Naive B cell (primary cell): ENCODE measurements around the gene RXFP3. TPM values are rescaled to one million over a fixed set of nuclear protein-coding genes. Genes with fewer than 3 reads are reported as not detected.
"Not testable (repeated sequence)": the region's sequence is repeated elsewhere in the genome, so short reads cannot be mapped to it uniquely, and the experiment has no call there.

Experiments used
- ATAC-seq, 2 donors: fragments of 150-1000 bp; cut with Tn5 transposase; 2 replicates each; pipeline ENCODE4 v1.10.0; 2021; ENCODE audit warnings: low read depth in 2 of 2, mild to moderate bottlenecking in 2 of 2, moderate library complexity in 2 of 2
- DNase-seq: peaks from one replicate; pipeline ENCODE4 v3.0.0; 2022
- H3K27ac Mint-ChIP-seq, 6 donors: one replicate each; pipeline ENCODE4 v1.8.0; 2020 to 2022; ENCODE audit warnings: mild to moderate bottlenecking in 6 of 6, mixed read lengths in 6 of 6, moderate library complexity in 5 of 6, inconsistent platforms in 2 of 6
- H3K27me3 Mint-ChIP-seq, 3 donors: one replicate each; pipeline ENCODE4 v1.8.0; 2021 to 2022; ENCODE audit warnings: mixed read lengths in 3 of 3, mild to moderate bottlenecking in 1 of 3
- H3K36me3 Mint-ChIP-seq, 2 donors: one replicate each; pipeline ENCODE4 v1.8.0; 2020 to 2022; ENCODE audit warnings: mixed read lengths in 2 of 2, inconsistent platforms in 1 of 2, mild to moderate bottlenecking in 1 of 2
- H3K4me1 Mint-ChIP-seq, 3 donors: one replicate each; pipeline ENCODE4 v1.8.0; 2020 to 2022; ENCODE audit warnings: mixed read lengths in 3 of 3, inconsistent platforms in 1 of 3, mild to moderate bottlenecking in 1 of 3, moderate library complexity in 1 of 3
- H3K4me3 Mint-ChIP-seq, 8 donors: one replicate each; pipeline ENCODE4 v1.8.0; 2020 to 2022; ENCODE audit warnings: mild to moderate bottlenecking in 8 of 8, mixed read lengths in 8 of 8, moderate library complexity in 8 of 8, inconsistent platforms in 2 of 8
- H3K9me3 Mint-ChIP-seq, 7 donors: one replicate each; pipeline ENCODE4 v1.8.0; 2020 to 2022; ENCODE audit warnings: mixed read lengths in 7 of 7, mild to moderate bottlenecking in 5 of 7, inconsistent platforms in 2 of 7, moderate library complexity in 1 of 7
- polyA plus RNA-seq, 6 donors: library from polyadenylated mRNA; unstranded; fragments of 300-500 nt; fragmentation: Illumina TruSeq; gene quantifications; one replicate each; pipeline ENCODE4 v1.2.3, GENCODE V29; 2021; ENCODE audit warnings: low read depth in 6 of 6

Gene RXFP3
- polyA plus RNA-seq, 6 donors from 2014 or later: not detected

GRCh38 chr5:33914844-33915243 lies 21.3 kb upstream of the RXFP3 start:
- DNase-seq, H3K27ac Mint-ChIP-seq, H3K4me3 Mint-ChIP-seq, ATAC-seq, H3K4me1 Mint-ChIP-seq: not testable (repeated sequence)
- peaks cover 0 to 15% of the 10 kb centered on the region in 2 donors for H3K36me3 Mint-ChIP-seq
- peaks cover 8 to 16% (median 14%) of the 10 kb centered on the region in 3 donors for H3K27me3 Mint-ChIP-seq
- peaks cover 27 to 53% (median 40%) of the 10 kb centered on the region in 7 donors for H3K9me3 Mint-ChIP-seq

- no peak overlapping the region for H3K4me3 Mint-ChIP-seq
- peaks cover 18 to 27% (median 26%) of the 10 kb centered on the region in 3 donors for H3K27me3 Mint-ChIP-seq
- DNase-seq (no peak), ATAC-seq (no peak)
- H3K27ac Mint-ChIP-seq: no peak overlapping the region
- H3K36me3 Mint-ChIP-seq: peaks cover 0 to 5% of the 10 kb centered on the region in 2 donors
- H3K4me1 Mint-ChIP-seq: no peaks in the 10 kb centered on the region
- H3K9me3 Mint-ChIP-seq: peaks cover 17 to 41% (median 27%) of the 10 kb centered on the region in 7 donors
Measured at GRCh38 chr5:33921002-33921401, 15.2 kb upstream of the RXFP3 start.

- peaks cover 9 to 23% (median 20%) of the 10 kb centered on the region in 3 donors for H3K27me3 Mint-ChIP-seq
- no peak overlapping the region for H3K27ac Mint-ChIP-seq
- H3K9me3 Mint-ChIP-seq: peaks cover 0 to 6% (median under 1%) of the 10 kb centered on the region in 7 donors
- ATAC-seq (no peak), DNase-seq (no peak)
- no peaks in the 10 kb centered on the region for H3K36me3 Mint-ChIP-seq
- H3K4me1 Mint-ChIP-seq: no peaks in the 10 kb centered on the region
- H3K4me3 Mint-ChIP-seq: no peak overlapping the region
Measured at GRCh38 chr5:33925278-33925677, 10.9 kb upstream of the RXFP3 start.

GRCh38 chr5:33927685-33928084 lies 8.5 kb upstream of the RXFP3 start:
- ATAC-seq: no peak
- peaks cover 8 to 24% (median 19%) of the 10 kb centered on the region in 3 donors for H3K27me3 Mint-ChIP-seq
- no peak overlapping the region for H3K27ac Mint-ChIP-seq
- no peaks in the 10 kb centered on the region for H3K9me3 Mint-ChIP-seq
- no peaks in the 10 kb centered on the region for H3K36me3 Mint-ChIP-seq
- no peaks in the 10 kb centered on the region for H3K4me1 Mint-ChIP-seq
- H3K4me3 Mint-ChIP-seq: no peak overlapping the region
- no peak for DNase-seq

- Mint-ChIP-seq H3K36me3 (no peaks in the 10 kb centered on the region), H3K27me3 (peaks cover 8 to 18% (median 16%) of the 10 kb centered on the region in 3 donors), H3K4me3 (no peak overlapping the region), H3K27ac (no peak overlapping the region), H3K4me1 (no peaks in the 10 kb centered on the region), H3K9me3 (no peaks in the 10 kb centered on the region)
- ATAC-seq (no peak), DNase-seq (no peak)
Measured at GRCh38 chr5:33928283-33928682, 7.9 kb upstream of the RXFP3 start.

- Mint-ChIP-seq H3K27ac (no peak overlapping the region), H3K4me1 (peaks cover 0 to 13% (median 5%) of the 10 kb centered on the region in 3 donors), H3K4me3 (no peak overlapping the region), H3K27me3 (peaks cover 14 to 17% (median 16%) of the 10 kb centered on the region in 3 donors), H3K9me3 (no peaks in the 10 kb centered on the region), H3K36me3 (no peaks in the 10 kb centered on the region)
- DNase-seq: no peak
- ATAC-seq: no peak
Measured at GRCh38 chr5:33929925-33930690, 6.1 kb upstream of the RXFP3 start.

- peaks cover 0 to 16% (median 5%) of the 10 kb centered on the region in 3 donors for H3K4me1 Mint-ChIP-seq
- no peaks in the 10 kb centered on the region for H3K9me3 Mint-ChIP-seq
- no peak overlapping the region for H3K4me3 Mint-ChIP-seq
- peaks cover 17 to 26% (median 24%) of the 10 kb centered on the region in 3 donors for H3K27me3 Mint-ChIP-seq
- DNase-seq (no peak), ATAC-seq (no peak)
- H3K36me3 Mint-ChIP-seq: no peaks in the 10 kb centered on the region
- no peak overlapping the region for H3K27ac Mint-ChIP-seq
Measured at GRCh38 chr5:33931136-33931535, 5.0 kb upstream of the RXFP3 start.

GRCh38 chr5:33933723-33934169 lies 2.4 kb upstream of the RXFP3 start:
- Mint-ChIP-seq H3K9me3 (no peaks in the 10 kb centered on the region), H3K4me3 (no peak overlapping the region), H3K27ac (no peak overlapping the region), H3K27me3 (peaks cover 37 to 48% (median 40%) of the 10 kb centered on the region in 3 donors), H3K4me1 (peaks cover 0 to 18% (median 5%) of the 10 kb centered on the region in 3 donors), H3K36me3 (no peaks in the 10 kb centered on the region)
- no peak for ATAC-seq
- no peak for DNase-seq

- H3K4me1 Mint-ChIP-seq: peaks cover 0 to 18% (median 5%) of the 10 kb centered on the region in 3 donors
- H3K27me3 Mint-ChIP-seq: peaks cover 41 to 52% (median 42%) of the 10 kb centered on the region in 3 donors
- no peak overlapping the region for H3K4me3 Mint-ChIP-seq
- no peak overlapping the region for H3K27ac Mint-ChIP-seq
- DNase-seq (no peak), ATAC-seq (no peak)
- no peaks in the 10 kb centered on the region for H3K9me3 Mint-ChIP-seq
- no peaks in the 10 kb centered on the region for H3K36me3 Mint-ChIP-seq
Measured at GRCh38 chr5:33934176-33934575, 2.0 kb upstream of the RXFP3 start.

GRCh38 chr5:33936004-33936380 lies 194 bp upstream of the RXFP3 start:
- Mint-ChIP-seq H3K27me3 (peaks cover 54 to 70% (median 57%) of the 10 kb centered on the region in 3 donors), H3K4me3 (no peak overlapping the region), H3K27ac (no peak overlapping the region), H3K9me3 (no peaks in the 10 kb centered on the region), H3K4me1 (peaks cover 0 to 18% (median 5%) of the 10 kb centered on the region in 3 donors), H3K36me3 (no peaks in the 10 kb centered on the region)
- DNase-seq: no peak
- peak in 1 of 2 donors; percentile 41 for ATAC-seq

- ATAC-seq (no peak), DNase-seq (no peak)
- H3K9me3 Mint-ChIP-seq: no peaks in the 10 kb centered on the region
- no peak overlapping the region for H3K27ac Mint-ChIP-seq
- H3K36me3 Mint-ChIP-seq: no peaks in the 10 kb centered on the region
- H3K4me3 Mint-ChIP-seq: no peak overlapping the region
- H3K4me1 Mint-ChIP-seq: peaks cover 0 to 18% (median 5%) of the 10 kb centered on the region in 3 donors
- H3K27me3 Mint-ChIP-seq: peaks cover 54 to 70% (median 61%) of the 10 kb centered on the region in 3 donors
Measured at GRCh38 chr5:33937017-33937706, 976 bp downstream of the RXFP3 start.

GRCh38 chr5:33937707-33938506 lies 1.7 kb downstream of the RXFP3 start:
- Mint-ChIP-seq H3K4me3 (peak overlapping the region in 1 of 8 donors; percentile 25), H3K27ac (no peak overlapping the region), H3K4me1 (peaks cover 0 to 18% (median 5%) of the 10 kb centered on the region in 3 donors), H3K9me3 (no peaks in the 10 kb centered on the region), H3K27me3 (peaks cover 58 to 74% (median 68%) of the 10 kb centered on the region in 3 donors), H3K36me3 (no peaks in the 10 kb centered on the region)
- ATAC-seq (no peak), DNase-seq (no peak)

GRCh38 chr5:33938507-33938796 lies 2.3 kb downstream of the RXFP3 start:
- H3K27ac Mint-ChIP-seq: no peak overlapping the region
- DNase-seq (no peak), ATAC-seq (no peak)
- peak overlapping the region in 2 of 8 donors; percentile 19 to 25 for H3K4me3 Mint-ChIP-seq
- H3K9me3 Mint-ChIP-seq: no peaks in the 10 kb centered on the region
- H3K36me3 Mint-ChIP-seq: no peaks in the 10 kb centered on the region
- peaks cover 59 to 74% (median 73%) of the 10 kb centered on the region in 3 donors for H3K27me3 Mint-ChIP-seq
- H3K4me1 Mint-ChIP-seq: peaks cover 0 to 16% (median 5%) of the 10 kb centered on the region in 3 donors
